Activated T-helper 1 cell treated with anti-CD3 and anti-CD28 coated beads, Interleukin-12 subunit alpha, Interleukin-12 subunit beta, Interleukin-2, Interleukin-4 antibody, amounts not matched to agents 30 ng/mL and 10 ng/mL and 1 ng/mL, durations not matched to agents 14 hours and 24 hours and 36 hours (primary cell): Measurements from ENCODE around the gene CALN1. TPM values are rescaled to one million over a fixed set of nuclear protein-coding genes. Genes with fewer than 3 reads are reported as not detected.
"Not testable (repeated sequence)": the region's sequence is repeated elsewhere in the genome, so short reads cannot be mapped to it uniquely, and the experiment has no call there.

Experiments
- DNase-seq: peaks from one replicate; pipeline ENCODE4 v3.0.0; 2021; ENCODE audit warnings: low spot score
- H3K27ac Mint-ChIP-seq: one replicate; pipeline ENCODE4 v1.8.0; 2021; ENCODE audit warnings: mild to moderate bottlenecking, mixed read lengths
- H3K27me3 Mint-ChIP-seq: one replicate; pipeline ENCODE4 v1.8.0; 2022; ENCODE audit warnings: mild to moderate bottlenecking, moderate library complexity, mixed read lengths; ENCODE audit not compliant: insufficient read depth
- H3K36me3 Mint-ChIP-seq: one replicate; pipeline ENCODE4 v1.8.0; 2021; ENCODE audit warnings: low read depth, mixed read lengths
- H3K4me1 Mint-ChIP-seq: one replicate; pipeline ENCODE4 v1.8.0; 2021; ENCODE audit warnings: low read depth, mixed read lengths
- H3K4me3 Mint-ChIP-seq: one replicate; pipeline ENCODE4 v1.8.0; 2021; ENCODE audit warnings: mild to moderate bottlenecking, moderate library complexity, mixed read lengths
- H3K9me3 Mint-ChIP-seq: one replicate; pipeline ENCODE4 v1.8.0; 2021; ENCODE audit warnings: mixed read lengths
- intact Hi-C: fragments of 100-400 bp; cut with micrococcal nuclease; formaldehyde crosslinking; loops from one replicate; pipeline ENCODE4 v1.15.1; 2024
- total RNA-seq: library from RNA; stranded (reverse); gene quantifications from 2 replicates; pipeline ENCODE4 v1.2.3, GENCODE V29; 2022

CALN1 gene
- not detected in 2 replicates for total RNA-seq

GRCh38 chr7:72412121-72412618 is at the start of gene CALN1:
CALN1 (minus strand) TSS chr7:72412338.
- H3K9me3 Mint-ChIP-seq, H3K4me3 Mint-ChIP-seq, H3K27me3 Mint-ChIP-seq, intact Hi-C loops, H3K27ac Mint-ChIP-seq, DNase-seq, H3K36me3 Mint-ChIP-seq, H3K4me1 Mint-ChIP-seq: not testable (repeated sequence)

- no peak overlapping the region for H3K4me3 Mint-ChIP-seq
- no peak overlapping the region for H3K27ac Mint-ChIP-seq
- no peaks in the 10 kb centered on the region for H3K27me3 Mint-ChIP-seq
- intact Hi-C loops, result no loop called here
- no peaks in the 10 kb centered on the region for H3K4me1 Mint-ChIP-seq
- no peaks in the 10 kb centered on the region for H3K36me3 Mint-ChIP-seq
- DNase-seq, result no peak
- no peaks in the 10 kb centered on the region for H3K9me3 Mint-ChIP-seq
Measured at GRCh38 chr7:72453471-72453870, 41.3 kb upstream of the CALN1 start.

- Mint-ChIP-seq H3K4me1 (no peaks in the 10 kb centered on the region), H3K27me3 (no peaks in the 10 kb centered on the region), H3K36me3 (no peaks in the 10 kb centered on the region), H3K9me3 (peaks cover 7% of the 10 kb centered on the region), H3K27ac (no peak overlapping the region), H3K4me3 (no peak overlapping the region)
- intact Hi-C loops, result no loop called here
- no peak for DNase-seq
Measured at GRCh38 chr7:72447465-72448204, 35.5 kb upstream of the CALN1 start.

GRCh38 chr7:72446591-72447462 is 34.7 kb upstream of the CALN1 start:
- Mint-ChIP-seq H3K27ac (no peak overlapping the region), H3K4me3 (no peak overlapping the region), H3K27me3 (no peaks in the 10 kb centered on the region), H3K9me3 (peaks cover 7% of the 10 kb centered on the region), H3K36me3 (no peaks in the 10 kb centered on the region), H3K4me1 (no peaks in the 10 kb centered on the region)
- DNase-seq, result no peak
- intact Hi-C loops, result no loop called here

GRCh38 chr7:72446131-72446530 is 34.0 kb upstream of the CALN1 start:
- no peak overlapping the region for H3K27ac Mint-ChIP-seq
- no peak overlapping the region for H3K4me3 Mint-ChIP-seq
- no peaks in the 10 kb centered on the region for H3K27me3 Mint-ChIP-seq

GRCh38 chr7:72445580-72445979 is 33.4 kb upstream of the CALN1 start:
- Mint-ChIP-seq H3K27me3 (no peaks in the 10 kb centered on the region), H3K9me3 (peaks cover 7% of the 10 kb centered on the region), H3K4me1 (no peaks in the 10 kb centered on the region), H3K27ac (no peak overlapping the region), H3K4me3 (no peak overlapping the region), H3K36me3 (no peaks in the 10 kb centered on the region)
- intact Hi-C loops, result no loop called here
- DNase-seq, result no peak

More at GRCh38 chr7:72446131-72446530, 34.0 kb upstream of the CALN1 start:
- no peak for DNase-seq
- Mint-ChIP-seq H3K36me3 (no peaks in the 10 kb centered on the region), H3K9me3 (peaks cover 7% of the 10 kb centered on the region), H3K4me1 (no peaks in the 10 kb centered on the region)
- intact Hi-C loops, result no loop called here

GRCh38 chr7:72445075-72445474 is 32.9 kb upstream of the CALN1 start:
- H3K4me3 Mint-ChIP-seq, result no peak overlapping the region
- H3K4me1 Mint-ChIP-seq, result no peaks in the 10 kb centered on the region
- H3K27ac Mint-ChIP-seq, result no peak overlapping the region
- peaks cover 7% of the 10 kb centered on the region for H3K9me3 Mint-ChIP-seq
- intact Hi-C loops, result no loop called here
- no peaks in the 10 kb centered on the region for H3K36me3 Mint-ChIP-seq
- H3K27me3 Mint-ChIP-seq, result no peaks in the 10 kb centered on the region
- DNase-seq, result no peak

GRCh38 chr7:72444026-72444776 is 32.1 kb upstream of the CALN1 start:
- no peak for DNase-seq
- H3K4me3 Mint-ChIP-seq, result no peak overlapping the region
- no peaks in the 10 kb centered on the region for H3K36me3 Mint-ChIP-seq
- no peaks in the 10 kb centered on the region for H3K27me3 Mint-ChIP-seq
- peaks cover 7% of the 10 kb centered on the region for H3K9me3 Mint-ChIP-seq
- H3K27ac Mint-ChIP-seq, result no peak overlapping the region
- intact Hi-C loops, result no loop called here
- H3K4me1 Mint-ChIP-seq, result no peaks in the 10 kb centered on the region

GRCh38 chr7:72441791-72442190 is 29.7 kb upstream of the CALN1 start:
- intact Hi-C loops, result no loop called here
- no peaks in the 10 kb centered on the region for H3K36me3 Mint-ChIP-seq
- H3K4me3 Mint-ChIP-seq, result no peak overlapping the region
- no peaks in the 10 kb centered on the region for H3K27me3 Mint-ChIP-seq
- DNase-seq, result no peak
- no peak overlapping the region for H3K27ac Mint-ChIP-seq
- H3K9me3 Mint-ChIP-seq, result no peaks in the 10 kb centered on the region
- no peaks in the 10 kb centered on the region for H3K4me1 Mint-ChIP-seq

- Mint-ChIP-seq H3K4me3 (no peak overlapping the region), H3K36me3 (no peaks in the 10 kb centered on the region), H3K27me3 (no peaks in the 10 kb centered on the region), H3K9me3 (no peaks in the 10 kb centered on the region), H3K27ac (no peak overlapping the region), H3K4me1 (no peaks in the 10 kb centered on the region)
- no peak for DNase-seq
- intact Hi-C loops, result no loop called here
Measured at GRCh38 chr7:72438491-72438890, 26.4 kb upstream of the CALN1 start.

- Mint-ChIP-seq H3K4me1 (no peaks in the 10 kb centered on the region), H3K27ac (no peak overlapping the region), H3K27me3 (no peaks in the 10 kb centered on the region), H3K4me3 (no peak overlapping the region), H3K9me3 (no peaks in the 10 kb centered on the region), H3K36me3 (no peaks in the 10 kb centered on the region)
- DNase-seq, result no peak
- intact Hi-C loops, result no loop called here
Measured at GRCh38 chr7:72437610-72438009, 25.5 kb upstream of the CALN1 start.

- Mint-ChIP-seq H3K36me3 (no peaks in the 10 kb centered on the region), H3K27ac (no peak overlapping the region), H3K4me1 (no peaks in the 10 kb centered on the region), H3K27me3 (no peaks in the 10 kb centered on the region), H3K4me3 (no peak overlapping the region), H3K9me3 (no peaks in the 10 kb centered on the region)
- DNase-seq, result no peak
- intact Hi-C loops, result no loop called here
Measured at GRCh38 chr7:72437061-72437585, 25.0 kb upstream of the CALN1 start.
